IMR-90 (cell line): ENCODE data around the gene PTMS. TPM values are rescaled to one million over a fixed set of nuclear protein-coding genes. Genes with fewer than 3 reads are reported as not detected.

Experiments
- ATAC-seq: fragments of 200-7000 bp; cut with Tn5 transposase; 2 replicates; pipeline ENCODE4 v1.9.1; 2020; ENCODE audit warnings: low read depth, mild to moderate bottlenecking, moderate library complexity
- BruUV-seq: library from RNA; stranded (reverse); fragments of 400-500 nt; replicated peaks from 2 replicates; lab custom pipeline; 2021; lab: Mats Ljungman, UMichigan
- CTCF ChIA-PET: fragments of 300-600 bp; formaldehyde crosslinking; extraction: SDS; loops from one replicate; lab custom pipeline; 2021; ENCODE audit warnings: antibody characterized with exemption; lab: Yijun Ruan, JAX
- POLR2A ChIA-PET: fragments of 300-600 bp; sonication (Branson Sonifier 250); formaldehyde crosslinking; loops from one replicate; lab custom pipeline; 2022; ENCODE audit warnings: antibody characterized with exemption; ENCODE audit not compliant: unreplicated experiment; lab: Charles Lee
- DNase-seq: peaks from one replicate; pipeline ENCODE4 v3.0.0; 2013
- H2AFZ ChIP-seq: replicated peaks from 2 replicates; pipeline ENCODE3; 2013; ENCODE audit warnings: low read length, mild to moderate bottlenecking; ENCODE audit not compliant: poor library complexity
- H2AK5ac ChIP-seq: 2 replicates; pipeline ENCODE4 v1.6.1; 2013; ENCODE audit warnings: low read depth, low read length, inconsistent platforms
- H2AK9ac ChIP-seq: replicated peaks from 2 replicates; pipeline ENCODE3; 2013; ENCODE audit warnings: mild to moderate bottlenecking, low read depth, low read length, moderate library complexity; ENCODE audit not compliant: poor library complexity
- H2BK120ac ChIP-seq: 2 replicates; pipeline ENCODE4 v1.6.1; 2013; ENCODE audit warnings: low read depth, low read length, inconsistent platforms
- H2BK15ac ChIP-seq: 3 replicates; pipeline ENCODE4 v1.6.1; 2013; ENCODE audit warnings: low read depth, low read length, inconsistent platforms
- H2BK20ac ChIP-seq: 2 replicates; pipeline ENCODE4 v1.6.1; 2013; ENCODE audit warnings: low read depth, mild to moderate bottlenecking, inconsistent platforms, low read length, moderate library complexity
- H2BK5ac ChIP-seq: 2 replicates; pipeline ENCODE4 v1.6.1; 2013; ENCODE audit warnings: mild to moderate bottlenecking, low read depth, low read length, inconsistent platforms; ENCODE audit not compliant: poor library complexity, severe bottlenecking
- H3K14ac ChIP-seq: replicated peaks from 2 replicates; pipeline ENCODE4 v1.6.1; 2013; ENCODE audit warnings: low read depth, low read length, inconsistent platforms
- H3K18ac ChIP-seq: 2 replicates; pipeline ENCODE4 v1.6.1; 2013; ENCODE audit warnings: low read depth, low read length, control low read depth
- H3K23ac ChIP-seq: 2 replicates; pipeline ENCODE4 v1.6.1; 2013; ENCODE audit warnings: low read depth, low read length, inconsistent platforms
- H3K27ac ChIP-seq: 2 replicates; pipeline ENCODE4 v1.5.1; 2013; ENCODE audit warnings: mild to moderate bottlenecking, control low read depth, low read length; ENCODE audit not compliant: insufficient read depth
- H3K27me3 ChIP-seq: 2 replicates; pipeline ENCODE4 v1.6.1; 2013; ENCODE audit warnings: low read length; ENCODE audit not compliant: control insufficient read depth, insufficient read depth
- H3K36me3 ChIP-seq: 2 replicates; pipeline ENCODE4 v1.6.1; 2013; ENCODE audit warnings: low read length, mixed read lengths; ENCODE audit not compliant: control insufficient read depth, insufficient read depth
- H3K4ac ChIP-seq: 2 replicates; pipeline ENCODE4 v1.6.1; 2013; ENCODE audit warnings: low read depth, low read length, inconsistent platforms
- H3K4me1 ChIP-seq: 2 replicates; pipeline ENCODE4 v1.6.1; 2013; ENCODE audit warnings: low read length, mixed read lengths; ENCODE audit not compliant: control insufficient read depth, insufficient read depth
- H3K4me2 ChIP-seq: 2 replicates; pipeline ENCODE4 v1.6.1; 2013; ENCODE audit warnings: low read depth, mild to moderate bottlenecking, control low read depth, low read length, moderate library complexity
- H3K4me3 ChIP-seq: 2 replicates; pipeline ENCODE4 v1.5.1; 2013; ENCODE audit warnings: low read depth, mild to moderate bottlenecking, control low read depth, low read length, moderate library complexity; ENCODE audit not compliant: insufficient read depth
- H3K56ac ChIP-seq: 2 replicates; pipeline ENCODE4 v1.6.1; 2013; ENCODE audit warnings: low read length, inconsistent platforms; ENCODE audit not compliant: insufficient read depth; ENCODE audit errors: extremely low read depth
- H3K79me1 ChIP-seq, 2 experiments: 2 replicates each; pipeline ENCODE4 v1.6.1; 2013; ENCODE audit warnings: low read length in 2 of 2, inconsistent platforms in 1 of 2, low read depth in 1 of 2
- H3K9ac ChIP-seq: 2 replicates; pipeline ENCODE4 v1.6.1; 2013; ENCODE audit warnings: low read depth, low read length, control low read depth
- H3K9me1 ChIP-seq: 2 replicates; pipeline ENCODE4 v1.6.1; 2013; ENCODE audit warnings: low read length, inconsistent platforms; ENCODE audit not compliant: insufficient read depth
- H3K9me3 ChIP-seq: 2 replicates; pipeline ENCODE4 v1.6.1; 2013; ENCODE audit warnings: low read length; ENCODE audit not compliant: control insufficient read depth, insufficient read depth
- H4K20me1 ChIP-seq: 2 replicates; pipeline ENCODE4 v1.6.1; 2013; ENCODE audit warnings: low read length, inconsistent platforms; ENCODE audit not compliant: insufficient read depth
- H4K5ac ChIP-seq: 2 replicates; pipeline ENCODE4 v1.6.1; 2013; ENCODE audit warnings: mild to moderate bottlenecking, low read depth, low read length, control low read depth
- H4K8ac ChIP-seq, 2 experiments: 2 replicates each; pipeline ENCODE4 v1.6.1; 2013; ENCODE audit warnings: low read depth in 2 of 2, low read length in 2 of 2, control low read depth in 1 of 2, inconsistent platforms in 1 of 2
- H4K91ac ChIP-seq: 2 replicates; pipeline ENCODE4 v1.6.1; 2013; ENCODE audit warnings: low read depth, low read length, inconsistent platforms; ENCODE audit not compliant: insufficient read depth
- BHLHE40 ChIP-seq: fragments of 150-350 bp; IDR thresholded peaks from 2 replicates; pipeline ENCODE4 v1.6.1; 2016; ENCODE audit warnings: mild to moderate bottlenecking, low read depth, low read length
- CEBPB ChIP-seq: IDR thresholded peaks from 2 replicates; pipeline ENCODE4 v1.6.1; 2012; ENCODE audit warnings: low read depth, low read length, improper control_type of control experiment
- CTCF ChIP-seq: conservative IDR thresholded peaks from 2 replicates; pipeline ENCODE4 v1.5.1; 2012; ENCODE audit warnings: mild to moderate bottlenecking, low read depth, low read length, improper control_type of control experiment
- FOS ChIP-seq: fragments of 150-350 bp; IDR thresholded peaks from 2 replicates; pipeline ENCODE4 v1.6.1; 2016; ENCODE audit warnings: low read depth, low read length
- MAZ ChIP-seq: IDR thresholded peaks from 2 replicates; pipeline ENCODE4 v1.6.1; 2012; ENCODE audit warnings: low read depth, mild to moderate bottlenecking, low read length, improper control_type of control experiment, moderate library complexity, borderline replicate concordance
- NFE2L2 ChIP-seq: fragments of 150-350 bp; IDR thresholded peaks from 2 replicates; pipeline ENCODE4 v1.6.1; 2016; ENCODE audit warnings: low read depth, mild to moderate bottlenecking, low read length
- RFX5 ChIP-seq: IDR thresholded peaks from 2 replicates; pipeline ENCODE4 v1.8.0; 2012; ENCODE audit warnings: low read depth, mild to moderate bottlenecking, low read length, moderate library complexity
- USF2 ChIP-seq: fragments of 150-350 bp; IDR thresholded peaks from 2 replicates; pipeline ENCODE4 v1.6.1; 2017; ENCODE audit warnings: mild to moderate bottlenecking, antibody characterized with exemption, low read length, low read depth
- WGBS, 2 experiments: methylation state at CpG; one replicate each; pipeline versions ENCODE4 v1.1.5 to v1.1.7; 2013; ENCODE audit warnings: missing lambda C conversion rate in 2 of 2; ENCODE audit not compliant: insufficient read length in 1 of 2; ENCODE audit errors: extremely low coverage in 2 of 2; 5-methylcytosine and 5-hydroxymethylcytosine counted together
- dilution Hi-C: fragments of 300-500 bp; cut with HindIII; formaldehyde crosslinking; loops from one replicate; pipeline ENCODE4 v1.14.3; 2018; ENCODE audit warnings: low sequenced_read_pairs; ENCODE audit not compliant: unreplicated experiment
- in situ Hi-C: fragments of 300-500 bp; cut with MboI; formaldehyde crosslinking; loops from 3 replicates; pipeline ENCODE4 v1.14.3; 2019; ENCODE audit warnings: low sequenced_read_pairs, inconsistent platforms, mixed read lengths
- intact Hi-C: fragments of 100-400 bp; cut with micrococcal nuclease; formaldehyde crosslinking; loops from 2 replicates; pipeline ENCODE4 v1.10.0; 2022
- polyA plus RNA-seq, 3 experiments: library from polyadenylated mRNA; depleted of rRNA; stranded (reverse); fragments of >200 nt; gene quantifications; 2 replicates each; pipeline ENCODE4 v1.2.3, GENCODE V29; 2012; ENCODE audit warnings: low replicate concordance in 1 of 3
- total RNA-seq: library from RNA; depleted of rRNA; stranded (reverse); fragments of >200 nt; gene quantifications from 2 replicates; pipeline ENCODE4 v1.2.3, GENCODE V29; 2012

Gene PTMS
- total and polyA plus RNA-seq, 2 of the 4 experiments (the other 2 are of a cell fraction) = 17.2 to 275 TPM

- H3K4me2 ChIP-seq = no peak overlapping the region
- POLR2A ChIA-PET = interaction anchor here (0.6 kb wide), 1 partner anchor 29 kb away, joined by 3 read pairs; no protein-coding TSS in a partner anchor
- no peak overlapping the region for H2BK120ac ChIP-seq
- H3K27ac ChIP-seq = no peak overlapping the region
- H3K9me3 ChIP-seq = no peaks in the 10 kb centered on the region
- peak overlapping the region; percentile 8 for H2AFZ ChIP-seq
- H3K4me1 ChIP-seq = peaks cover 2% of the 10 kb centered on the region; the same call in 1 of the 2 replicates
- no peaks in the 10 kb centered on the region for H3K36me3 ChIP-seq
- no peak overlapping the region for H3K4me3 ChIP-seq
- H4K8ac ChIP-seq = no peak overlapping the region
- H2BK15ac ChIP-seq = no peak overlapping the region
- TF ChIP-seq BHLHE40 (no peak), RFX5 (no peak), NFE2L2 (no peak), FOS (no peak), MAZ (no peak), CEBPB (no peak), CTCF (no peak), USF2 (no peak)
- no peak overlapping the region for H3K18ac ChIP-seq
- H3K79me1 ChIP-seq = peaks cover 11 to 16% of the 10 kb centered on the region in 2 experiments; a peak in 2 of 4 replicates
- no peak overlapping the region for H4K5ac ChIP-seq
- intact Hi-C loops (loop anchor here (10.0 kb wide), 1 partner anchor 145 kb away; no protein-coding TSS in a partner anchor), in situ Hi-C loops (no loop called here), dilution Hi-C loops (no loop called here)
- H2BK5ac ChIP-seq = no peak overlapping the region
- peaks cover 13% of the 10 kb centered on the region for H3K9me1 ChIP-seq
- CTCF ChIA-PET = no interaction called here
- no peak overlapping the region for H3K23ac ChIP-seq
- no peak overlapping the region for H4K91ac ChIP-seq
- no peak overlapping the region for H2BK20ac ChIP-seq
- H3K56ac ChIP-seq = no peak overlapping the region
- no peak overlapping the region for H2AK5ac ChIP-seq
- no peak for DNase-seq
- H3K4ac ChIP-seq = no peak overlapping the region
- H3K27me3 ChIP-seq = no peaks in the 10 kb centered on the region
- 60% methylated on average over 3 of the region's 5 CpGs; no CpG with 5 or more reads in 1 of the 2 experiments for WGBS, 2 experiments
- BruUV-seq = no TSS peak
- no peaks in the 10 kb centered on the region for H4K20me1 ChIP-seq
- H2AK9ac ChIP-seq = peak overlapping the region; percentile 10
- ATAC-seq = no peak
- H3K9ac ChIP-seq = no peak overlapping the region
- no peak overlapping the region for H3K14ac ChIP-seq
Measured at GRCh38 chr12:6759741-6760140, 6.4 kb upstream of the PTMS start.
